ENCODE data around the gene DHRS4L2.
"Not testable (repeated sequence)": the region's sequence is repeated elsewhere in the genome, so short reads cannot be mapped to it uniquely, and the experiment has no call there.

DHRS4L2 gene

GRCh38 chr14:24020520-24020919 is 31.8 kb downstream of the DHRS4L2 start:
- DNase-seq: not testable (repeated sequence)

DNA sequence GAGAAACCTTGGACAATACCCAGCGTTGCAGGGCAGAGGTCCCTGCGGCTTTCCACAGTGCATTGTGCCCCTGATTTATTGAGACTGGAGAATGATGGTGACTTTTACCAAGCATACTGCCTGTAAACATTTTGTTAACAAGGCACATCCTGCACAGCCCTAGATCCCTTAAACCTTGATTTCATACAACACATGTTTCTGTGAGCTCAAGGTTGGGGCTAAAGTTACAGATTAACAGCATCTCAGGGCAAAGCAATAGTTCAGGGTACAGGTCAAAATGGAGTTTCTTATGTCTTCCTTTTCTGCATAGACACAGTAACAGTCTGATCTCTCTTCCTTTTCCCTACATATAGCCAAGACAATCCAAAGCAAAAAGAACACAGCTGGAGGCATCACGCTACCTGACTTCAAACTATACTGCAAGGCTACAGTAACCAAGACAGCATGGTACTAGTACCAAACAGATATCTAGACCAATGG is 36.2 kb downstream of the DHRS4L2 start:
- DNase-seq: not testable (repeated sequence)

DNA sequence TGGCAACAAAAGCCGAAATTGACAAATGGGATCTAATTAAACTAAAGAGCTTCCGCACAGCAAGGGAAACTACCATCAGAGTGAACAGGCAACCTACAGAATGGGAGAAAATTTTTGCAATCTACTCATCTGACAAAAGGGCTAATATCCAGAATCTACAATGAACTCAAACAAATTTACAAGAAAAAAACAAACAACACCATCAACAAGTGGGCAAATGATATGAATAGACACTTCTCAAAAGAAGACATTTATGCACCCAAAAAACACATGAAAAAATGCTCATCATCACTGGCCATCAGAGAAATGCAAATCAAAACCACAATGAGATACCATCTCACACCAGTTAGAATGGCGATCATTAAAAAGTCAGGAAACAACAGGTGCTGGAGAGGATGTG is 41.0 kb downstream of the DHRS4L2 start:
- DNase-seq: not testable (repeated sequence)

DNA sequence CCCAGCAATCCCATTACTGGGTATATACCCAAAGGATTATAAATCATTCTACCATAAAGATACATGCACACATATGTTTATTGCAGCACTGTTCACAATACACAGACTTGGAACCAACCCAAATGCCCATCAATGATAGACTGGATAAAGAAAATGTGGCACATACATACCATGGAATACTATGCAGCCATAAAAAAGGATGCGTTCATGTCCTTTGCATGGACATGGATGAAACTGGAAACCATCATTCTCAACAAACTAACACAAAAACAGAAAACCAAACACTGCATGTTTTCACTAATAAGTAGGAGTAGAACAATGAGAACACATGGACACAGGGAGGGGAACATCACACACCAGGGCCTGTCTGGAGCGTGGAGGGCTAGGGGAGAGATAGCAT is 42.6 kb downstream of the DHRS4L2 start:
- DNase-seq: not testable (repeated sequence)

DNA sequence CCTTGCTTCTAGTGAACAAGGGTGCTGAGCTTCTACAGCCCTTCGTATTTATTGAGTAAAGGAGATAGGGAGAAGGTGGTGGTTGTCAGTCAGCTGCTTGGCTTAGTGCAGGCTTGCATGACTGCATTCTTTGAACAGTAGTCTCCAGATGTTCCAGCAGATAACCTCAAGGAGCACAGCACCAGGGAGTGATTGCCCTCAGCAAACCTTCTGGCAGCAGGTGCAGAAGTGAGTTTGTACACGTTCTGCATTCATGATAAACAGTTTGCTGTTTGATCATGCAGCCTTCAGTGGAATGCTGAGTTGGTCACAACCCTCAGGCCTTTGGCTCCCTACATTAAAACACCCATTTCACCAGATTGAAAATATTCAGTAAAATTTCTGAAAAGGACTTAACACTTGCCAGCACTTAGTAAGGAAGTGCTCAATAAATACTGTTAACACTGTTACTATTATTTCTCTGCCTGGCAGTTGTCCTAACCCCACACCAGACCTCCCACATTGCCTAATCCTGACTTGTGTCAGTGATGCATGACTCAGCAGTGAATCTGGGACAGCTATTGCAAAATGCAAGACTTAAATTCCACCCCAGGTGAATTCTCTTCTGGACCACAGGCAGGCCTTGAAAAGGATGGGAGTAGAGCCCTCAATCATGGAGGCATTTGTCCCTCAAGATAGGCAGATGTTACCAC is 44.1 kb downstream of the DHRS4L2 start:
- no peak for DNase-seq

DNA sequence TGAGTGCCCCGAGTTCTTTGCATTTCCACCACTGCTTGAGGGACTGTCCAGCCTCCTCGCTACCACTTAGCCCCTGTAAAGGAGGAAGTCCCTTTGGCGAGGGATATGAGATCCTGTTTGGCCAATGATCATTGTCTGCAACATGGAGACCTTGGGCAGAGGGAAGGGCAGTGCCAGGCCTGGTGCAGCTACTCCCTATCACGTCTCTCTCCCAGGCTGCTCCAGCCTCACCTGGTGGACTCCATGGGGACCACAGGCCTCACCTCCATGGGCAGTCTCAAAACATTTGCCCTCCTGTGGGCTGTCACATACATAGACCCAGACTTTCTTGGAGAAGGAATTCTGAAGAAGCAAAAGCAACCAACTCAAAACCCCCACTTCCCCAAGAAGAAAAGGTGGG is 47.0 kb downstream of the DHRS4L2 start:
- DNase-seq: not testable (repeated sequence)

GRCh38 chr14:24036169-24036962 is 47.6 kb downstream of the DHRS4L2 start:
- peak; percentile 75 for DNase-seq

- DNase-seq: not testable (repeated sequence)
These were observed 48.4 kb downstream of the DHRS4L2 start for GRCh38 chr14:24036963-24037657.

DNA sequence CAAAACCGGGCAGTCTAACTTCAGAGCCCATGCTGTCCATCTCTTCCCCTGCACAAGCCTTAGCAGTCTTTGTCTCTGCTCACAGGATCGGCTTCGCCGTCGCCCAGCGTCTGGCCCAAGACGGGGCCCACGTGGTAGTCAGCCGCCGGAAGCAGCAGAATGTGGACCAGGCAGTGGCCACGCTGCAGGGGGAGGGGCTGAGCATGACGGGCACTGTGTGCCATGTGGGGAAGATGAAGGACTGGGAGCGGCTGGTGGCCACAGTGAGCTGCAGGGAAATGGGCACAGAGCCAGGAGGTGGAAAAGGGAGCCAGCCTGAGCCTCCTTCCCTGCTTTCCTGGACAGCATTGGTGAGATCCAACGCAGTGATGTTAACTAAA is 48.9 kb downstream of the DHRS4L2 start:
- peak; percentile 75 for DNase-seq

DNA sequence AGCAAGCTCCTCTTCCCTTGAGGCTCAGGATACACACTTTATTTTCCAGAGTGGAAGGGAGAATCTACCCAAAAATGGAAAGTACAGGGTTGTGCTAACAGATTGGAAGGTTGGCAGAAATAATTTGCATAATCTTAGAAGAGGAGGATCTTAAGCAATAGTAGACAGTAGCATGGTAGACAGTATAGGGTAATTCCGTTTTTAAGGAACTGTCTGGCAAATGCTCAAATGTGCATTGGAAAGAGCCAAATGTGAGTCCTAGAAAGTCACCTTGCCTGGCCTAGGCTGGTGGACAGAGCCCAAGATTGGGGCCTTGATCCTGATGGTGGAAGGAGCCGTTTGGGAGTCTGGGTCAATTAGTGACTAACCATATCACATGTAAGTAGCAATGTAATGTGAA is 50.0 kb downstream of the DHRS4L2 start:
- no peak for DNase-seq

DNA sequence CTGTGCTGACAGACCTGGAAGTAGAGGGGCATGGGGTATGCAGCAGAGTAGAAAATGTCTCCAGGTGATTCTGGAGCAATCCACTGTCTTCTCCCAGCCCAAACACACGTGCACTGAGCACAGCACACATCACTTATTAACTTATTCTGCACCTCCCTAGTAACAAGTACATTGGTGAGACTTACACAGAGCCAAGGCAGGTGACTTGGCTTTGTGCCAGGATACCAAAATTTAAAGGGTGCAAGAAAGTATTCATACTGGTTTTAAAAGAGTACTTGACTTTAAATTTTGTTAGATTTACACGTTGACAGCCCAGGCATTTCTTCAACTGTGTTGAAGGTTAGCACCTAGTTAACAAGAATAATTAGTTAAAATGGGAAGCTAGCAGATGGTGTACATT is 52.0 kb downstream of the DHRS4L2 start:
- DNase-seq: no peak

- DNase-seq: no peak
These were observed 54.0 kb downstream of the DHRS4L2 start for GRCh38 chr14:24042746-24043145.

DNA sequence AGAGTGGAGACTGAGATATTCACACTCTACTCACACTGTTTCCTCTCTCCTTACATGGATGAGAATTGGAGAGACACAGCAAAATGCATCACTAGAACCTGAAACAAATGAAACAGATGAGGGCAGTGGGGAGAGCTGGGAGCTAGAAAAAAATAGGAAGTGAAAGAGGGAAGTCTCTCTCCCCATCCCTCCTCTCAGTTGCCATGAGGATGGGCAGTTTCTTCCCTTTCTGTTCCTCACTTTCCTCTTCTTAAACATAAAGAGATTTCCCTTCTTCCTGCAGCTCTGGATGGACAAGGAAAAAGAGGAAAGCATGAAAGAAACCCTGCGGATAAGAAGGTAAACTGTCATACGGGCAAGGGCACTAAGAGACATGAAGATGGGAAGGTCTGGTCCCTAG is 60.3 kb downstream of the DHRS4L2 start:
- not testable (repeated sequence) for DNase-seq

GRCh38 chr14:24050753-24051152 is 62.0 kb downstream of the DHRS4L2 start:
- not testable (repeated sequence) for DNase-seq

GRCh38 chr14:24051176-24051788 is 62.6 kb downstream of the DHRS4L2 start:
- DNase-seq: no peak

GRCh38 chr14:24051789-24052655 is 63.3 kb downstream of the DHRS4L2 start, which contains the start of gene CARMIL3:
CARMIL3 (plus strand) TSS chr14:24052009; CDS start chr14:24052154, 145 bp downstream.
- peak; percentile 72 for DNase-seq

- no peak for DNase-seq
These were observed 64.2 kb downstream of the DHRS4L2 start for GRCh38 chr14:24052656-24053547.

DNA sequence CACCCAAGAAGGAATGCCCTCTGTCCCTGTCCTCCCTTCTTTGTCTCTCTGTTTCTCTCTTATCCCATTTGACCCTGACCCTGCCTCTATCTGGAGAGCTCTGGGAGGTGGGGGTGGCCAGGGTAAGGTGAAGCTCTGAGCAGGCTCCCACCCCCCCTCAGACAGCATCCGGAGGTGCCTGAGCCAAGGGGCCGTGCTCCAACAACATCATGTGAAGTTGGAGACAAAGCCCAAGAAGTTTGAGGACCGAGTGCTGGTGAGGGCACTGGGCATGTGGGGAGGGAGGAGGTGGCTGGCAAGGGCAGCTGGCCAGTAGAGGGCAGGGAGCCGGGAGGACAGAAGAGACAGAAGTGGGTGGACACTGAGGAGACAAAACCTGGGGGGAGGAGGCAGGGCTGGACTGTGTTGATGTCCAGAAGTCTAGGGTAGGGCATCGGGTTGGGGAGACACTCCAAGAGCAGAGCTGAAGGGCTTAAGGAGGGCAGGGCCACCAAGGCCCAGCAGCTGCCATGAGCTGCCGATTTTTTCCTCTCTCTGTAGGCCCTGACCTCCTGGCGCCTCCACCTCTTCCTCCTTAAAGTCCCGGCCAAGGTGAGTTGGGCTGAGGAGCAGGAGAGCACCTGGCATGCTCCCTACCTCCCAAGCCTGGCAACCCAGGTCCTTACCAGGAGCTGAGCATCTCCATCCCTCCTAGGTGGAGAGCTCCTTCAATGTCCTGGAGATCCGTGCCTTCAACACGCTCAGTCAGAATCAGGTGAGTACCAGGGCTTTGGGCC is 65.0 kb downstream of the DHRS4L2 start:
- DNase-seq: no peak

GRCh38 chr14:24054324-24054641 is 65.6 kb downstream of the DHRS4L2 start:
- DNase-seq: no peak

GRCh38 chr14:24054646-24055045 is 65.9 kb downstream of the DHRS4L2 start:
- no peak for DNase-seq

All from COR-L47 (cell line).